WTC11 (cell line): ENCODE results near the gene CLCN7. TPM values are rescaled to one million over a fixed set of nuclear protein-coding genes. Genes with fewer than 3 reads are reported as not detected.

Source experiments
- ATAC-seq: fragments of 200-7000 bp; cut with Tn5 transposase; 2 replicates; pipeline ENCODE4 v1.10.0; 2021; ENCODE audit warnings: mild to moderate bottlenecking, moderate library complexity
- CTCF ChIA-PET: fragments of 300-600 bp; sonication (Branson Sonifier 250); formaldehyde crosslinking; loops from one replicate; lab custom pipeline; 2021; ENCODE audit warnings: antibody characterized with exemption; lab: Charles Lee
- POLR2A ChIA-PET: fragments of 350-600 bp; sonication (Branson Sonifier 250); formaldehyde crosslinking; loops from one replicate; lab custom pipeline; 2021; ENCODE audit warnings: antibody characterized with exemption; lab: Charles Lee
- DNase-seq: peaks from one replicate; pipeline ENCODE4 v3.0.0; 2021; ENCODE audit warnings: low spot score
- H3K27ac Mint-ChIP-seq: 2 replicates; pipeline ENCODE4 v1.8.0; 2021; ENCODE audit warnings: mixed read lengths
- H3K27me3 Mint-ChIP-seq: 2 replicates; pipeline ENCODE4 v1.8.0; 2021; ENCODE audit warnings: low read depth, mild to moderate bottlenecking, moderate library complexity, mixed read lengths
- H3K36me3 Mint-ChIP-seq: 2 replicates; pipeline ENCODE4 v1.8.0; 2021; ENCODE audit warnings: mixed read lengths
- H3K4me1 Mint-ChIP-seq: 2 replicates; pipeline ENCODE4 v1.8.0; 2022; ENCODE audit warnings: mixed read lengths
- H3K4me3 Mint-ChIP-seq: 2 replicates; pipeline ENCODE4 v1.8.0; 2021; ENCODE audit warnings: mild to moderate bottlenecking, moderate library complexity, mixed read lengths
- H3K9me3 Mint-ChIP-seq: 2 replicates; pipeline ENCODE4 v1.8.0; 2021; ENCODE audit warnings: mixed read lengths
- FOXK1 ChIP-seq: sonication (generic); formaldehyde crosslinking; IDR thresholded peaks from 2 replicates; pipeline ENCODE4 v1.8.0; 2022; ENCODE audit warnings: mild to moderate bottlenecking, moderate library complexity, missing genetic modification reagents
- GTF2I ChIP-seq: fragments of 250-450 bp; sonication (Bioruptor Pico); conservative IDR thresholded peaks from 2 replicates; pipeline ENCODE4 v1.4.0; 2021; ENCODE audit warnings: mild to moderate bottlenecking
- MXD4 ChIP-seq: fragments of 250-450 bp; sonication (Bioruptor Pico); IDR thresholded peaks from 2 replicates; pipeline ENCODE4 v1.8.0; 2021; ENCODE audit warnings: mild to moderate bottlenecking, moderate library complexity, borderline replicate concordance
- MYBL2 ChIP-seq: sonication (generic); formaldehyde crosslinking; IDR thresholded peaks from 2 replicates; pipeline ENCODE4 v1.8.1; 2023; ENCODE audit warnings: mild to moderate bottlenecking, moderate library complexity, missing genetic modification reagents
- NR3C1 ChIP-seq: sonication (generic); formaldehyde crosslinking; conservative IDR thresholded peaks from 2 replicates; pipeline ENCODE4 v1.8.1; 2023; ENCODE audit warnings: low read depth, mild to moderate bottlenecking, missing genetic modification reagents
- SMAD4 ChIP-seq: sonication (generic); formaldehyde crosslinking; IDR thresholded peaks from 2 replicates; pipeline ENCODE4 v1.8.0; 2022; ENCODE audit warnings: mild to moderate bottlenecking, missing genetic modification reagents
- SP1 ChIP-seq: sonication (generic); formaldehyde crosslinking; conservative IDR thresholded peaks from 2 replicates; pipeline ENCODE4 v1.8.1; 2022; ENCODE audit warnings: missing genetic modification reagents
- TCF7 ChIP-seq: sonication (generic); formaldehyde crosslinking; IDR thresholded peaks from 2 replicates; pipeline ENCODE4 v1.8.0; 2022; ENCODE audit warnings: mild to moderate bottlenecking, low read depth, missing genetic modification reagents, moderate library complexity
- TP53 ChIP-seq: sonication (generic); formaldehyde crosslinking; IDR thresholded peaks from 2 replicates; pipeline ENCODE4 v1.8.1; 2023; ENCODE audit warnings: mild to moderate bottlenecking, missing genetic modification reagents
- ZMAT4 ChIP-seq: fragments of 250-450 bp; sonication (Bioruptor Pico); IDR thresholded peaks from 2 replicates; pipeline ENCODE4 v1.9.0; 2021; ENCODE audit warnings: mild to moderate bottlenecking
- ZNF263 ChIP-seq: sonication (generic); formaldehyde crosslinking; IDR thresholded peaks from 2 replicates; pipeline ENCODE4 v1.8.1; 2022; ENCODE audit warnings: low read depth, mild to moderate bottlenecking, moderate library complexity, missing genetic modification reagents
- ZNF317 ChIP-seq: sonication (generic); formaldehyde crosslinking; IDR thresholded peaks from 2 replicates; pipeline ENCODE4 v1.8.1; 2023; ENCODE audit warnings: low read depth, mild to moderate bottlenecking, moderate library complexity, missing genetic modification reagents, borderline replicate concordance
- ZNF416 ChIP-seq: fragments of 250-450 bp; sonication (Bioruptor Pico); IDR thresholded peaks from 2 replicates; pipeline ENCODE4 v1.9.0; 2021; ENCODE audit warnings: mild to moderate bottlenecking, inconsistent platforms
- ZNF425 ChIP-seq: fragments of 250-450 bp; sonication (Bioruptor Pico); conservative IDR thresholded peaks from 2 replicates; pipeline ENCODE4 v1.9.0; 2021; ENCODE audit warnings: mild to moderate bottlenecking
- total RNA-seq: library from RNA; stranded (reverse); gene quantifications from 3 replicates; pipeline ENCODE4 v1.2.3, GENCODE V29; 2021
- TF ChIP-seq, protein P1 (sequence below): sonication (generic); formaldehyde crosslinking; IDR thresholded peaks from 2 replicates; pipeline ENCODE4 v1.8.1; 2023; ENCODE audit warnings: mild to moderate bottlenecking, missing genetic modification reagents, moderate library complexity
- TF ChIP-seq, protein P2 (sequence below): sonication (generic); formaldehyde crosslinking; IDR thresholded peaks from 2 replicates; pipeline ENCODE4 v1.8.1; 2023; ENCODE audit warnings: mild to moderate bottlenecking, missing genetic modification reagents
- TF ChIP-seq, protein P3 (sequence below): sonication (generic); formaldehyde crosslinking; IDR thresholded peaks from 2 replicates; pipeline ENCODE4 v1.8.0; 2023; ENCODE audit warnings: missing genetic modification reagents
- TF ChIP-seq, protein P4 (sequence below): sonication (generic); formaldehyde crosslinking; IDR thresholded peaks from 2 replicates; pipeline ENCODE4 v1.8.0; 2022; ENCODE audit warnings: mild to moderate bottlenecking, missing genetic modification reagents
- TF ChIP-seq, protein P5 (sequence below): fragments of 250-450 bp; sonication (Bioruptor Pico); IDR thresholded peaks from 2 replicates; pipeline ENCODE4 v2.1.2; 2022; ENCODE audit warnings: mild to moderate bottlenecking, moderate library complexity

The CLCN7 gene
- total RNA-seq, 1 experiment from 2014 or later = 94.1 TPM

DNA sequence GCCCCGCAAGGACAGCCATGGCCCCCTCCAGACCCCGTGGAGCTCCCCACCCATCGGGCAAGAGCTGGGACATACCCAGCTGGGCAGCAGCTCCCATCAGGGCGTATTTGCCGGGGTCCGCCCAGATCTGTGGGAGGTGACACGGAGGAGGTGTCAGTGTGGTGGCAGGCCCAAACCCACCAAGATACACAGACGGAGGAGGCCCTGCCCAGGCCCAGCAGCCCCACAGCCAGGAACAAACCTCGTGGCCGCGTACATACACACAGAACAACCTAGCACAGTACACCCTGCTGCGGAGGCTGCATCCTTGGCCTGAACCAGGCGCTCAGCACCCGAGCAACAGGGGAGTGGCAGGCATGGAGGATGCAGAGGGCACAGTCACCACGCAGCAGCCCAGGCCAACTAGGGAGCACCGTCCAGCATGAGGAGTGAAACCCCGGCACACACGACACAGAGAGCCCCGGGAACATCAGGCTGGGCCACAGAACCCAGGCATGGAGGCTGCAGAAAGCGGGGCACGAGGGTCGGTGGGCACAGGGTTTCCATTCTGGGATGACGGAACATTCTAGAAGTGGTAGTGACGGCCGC, 25.5 kb downstream of the CLCN7 start:
- no peaks in the 10 kb centered on the region for H3K27me3 Mint-ChIP-seq
- POLR2A ChIA-PET = no interaction called here
- no peaks in the 10 kb centered on the region for H3K4me1 Mint-ChIP-seq
- H3K4me3 Mint-ChIP-seq = no peak overlapping the region
- H3K36me3 Mint-ChIP-seq = peaks cover 6% of the 10 kb centered on the region; the same call in 1 of the 2 replicates
- DNase-seq = no peak
- no peaks in the 10 kb centered on the region for H3K9me3 Mint-ChIP-seq
- H3K27ac Mint-ChIP-seq = no peak overlapping the region
- no peak for ATAC-seq
- CTCF ChIA-PET = no interaction called here
- no peak for TF ChIP-seq NR3C1 (CRISPR knock-in tag)
- TF ChIP-seq, protein P1, sequence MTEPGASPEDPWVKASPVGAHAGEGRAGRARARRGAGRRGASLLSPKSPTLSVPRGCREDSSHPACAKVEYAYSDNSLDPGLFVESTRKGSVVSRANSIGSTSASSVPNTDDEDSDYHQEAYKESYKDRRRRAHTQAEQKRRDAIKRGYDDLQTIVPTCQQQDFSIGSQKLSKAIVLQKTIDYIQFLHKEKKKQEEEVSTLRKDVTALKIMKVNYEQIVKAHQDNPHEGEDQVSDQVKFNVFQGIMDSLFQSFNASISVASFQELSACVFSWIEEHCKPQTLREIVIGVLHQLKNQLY (CRISPR knock-in tag) = no peak
- no peak for TF ChIP-seq GTF2I (CRISPR knock-in tag)
- TF ChIP-seq MXD4 (CRISPR knock-in tag) = no peak
- TF ChIP-seq, protein P2, sequence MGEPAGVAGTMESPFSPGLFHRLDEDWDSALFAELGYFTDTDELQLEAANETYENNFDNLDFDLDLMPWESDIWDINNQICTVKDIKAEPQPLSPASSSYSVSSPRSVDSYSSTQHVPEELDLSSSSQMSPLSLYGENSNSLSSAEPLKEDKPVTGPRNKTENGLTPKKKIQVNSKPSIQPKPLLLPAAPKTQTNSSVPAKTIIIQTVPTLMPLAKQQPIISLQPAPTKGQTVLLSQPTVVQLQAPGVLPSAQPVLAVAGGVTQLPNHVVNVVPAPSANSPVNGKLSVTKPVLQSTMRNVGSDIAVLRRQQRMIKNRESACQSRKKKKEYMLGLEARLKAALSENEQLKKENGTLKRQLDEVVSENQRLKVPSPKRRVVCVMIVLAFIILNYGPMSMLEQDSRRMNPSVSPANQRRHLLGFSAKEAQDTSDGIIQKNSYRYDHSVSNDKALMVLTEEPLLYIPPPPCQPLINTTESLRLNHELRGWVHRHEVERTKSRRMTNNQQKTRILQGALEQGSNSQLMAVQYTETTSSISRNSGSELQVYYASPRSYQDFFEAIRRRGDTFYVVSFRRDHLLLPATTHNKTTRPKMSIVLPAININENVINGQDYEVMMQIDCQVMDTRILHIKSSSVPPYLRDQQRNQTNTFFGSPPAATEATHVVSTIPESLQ (CRISPR knock-in tag) = no peak
- TF ChIP-seq TP53 (CRISPR knock-in tag) = no peak
- no peak for TF ChIP-seq SP1
- no peak for TF ChIP-seq ZNF263 (CRISPR knock-in tag)
- no peak for TF ChIP-seq ZNF317
- TF ChIP-seq, protein P3, sequence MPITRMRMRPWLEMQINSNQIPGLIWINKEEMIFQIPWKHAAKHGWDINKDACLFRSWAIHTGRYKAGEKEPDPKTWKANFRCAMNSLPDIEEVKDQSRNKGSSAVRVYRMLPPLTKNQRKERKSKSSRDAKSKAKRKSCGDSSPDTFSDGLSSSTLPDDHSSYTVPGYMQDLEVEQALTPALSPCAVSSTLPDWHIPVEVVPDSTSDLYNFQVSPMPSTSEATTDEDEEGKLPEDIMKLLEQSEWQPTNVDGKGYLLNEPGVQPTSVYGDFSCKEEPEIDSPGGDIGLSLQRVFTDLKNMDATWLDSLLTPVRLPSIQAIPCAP (CRISPR knock-in tag) = no peak
- TF ChIP-seq ZMAT4 (CRISPR knock-in tag) = no peak
- TF ChIP-seq, protein P4, sequence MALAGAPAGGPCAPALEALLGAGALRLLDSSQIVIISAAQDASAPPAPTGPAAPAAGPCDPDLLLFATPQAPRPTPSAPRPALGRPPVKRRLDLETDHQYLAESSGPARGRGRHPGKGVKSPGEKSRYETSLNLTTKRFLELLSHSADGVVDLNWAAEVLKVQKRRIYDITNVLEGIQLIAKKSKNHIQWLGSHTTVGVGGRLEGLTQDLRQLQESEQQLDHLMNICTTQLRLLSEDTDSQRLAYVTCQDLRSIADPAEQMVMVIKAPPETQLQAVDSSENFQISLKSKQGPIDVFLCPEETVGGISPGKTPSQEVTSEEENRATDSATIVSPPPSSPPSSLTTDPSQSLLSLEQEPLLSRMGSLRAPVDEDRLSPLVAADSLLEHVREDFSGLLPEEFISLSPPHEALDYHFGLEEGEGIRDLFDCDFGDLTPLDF (CRISPR knock-in tag) = no peak
- no peak for TF ChIP-seq ZNF425
- no peak for TF ChIP-seq ZNF416 (CRISPR knock-in tag)
- TF ChIP-seq, protein P5, sequence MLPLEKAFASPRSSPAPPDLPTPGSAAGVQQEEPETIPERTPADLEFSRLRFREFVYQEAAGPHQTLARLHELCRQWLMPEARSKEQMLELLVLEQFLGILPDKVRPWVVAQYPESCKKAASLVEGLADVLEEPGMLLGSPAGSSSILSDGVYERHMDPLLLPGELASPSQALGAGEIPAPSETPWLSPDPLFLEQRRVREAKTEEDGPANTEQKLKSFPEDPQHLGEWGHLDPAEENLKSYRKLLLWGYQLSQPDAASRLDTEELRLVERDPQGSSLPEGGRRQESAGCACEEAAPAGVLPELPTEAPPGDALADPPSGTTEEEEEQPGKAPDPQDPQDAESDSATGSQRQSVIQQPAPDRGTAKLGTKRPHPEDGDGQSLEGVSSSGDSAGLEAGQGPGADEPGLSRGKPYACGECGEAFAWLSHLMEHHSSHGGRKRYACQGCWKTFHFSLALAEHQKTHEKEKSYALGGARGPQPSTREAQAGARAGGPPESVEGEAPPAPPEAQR (CRISPR knock-in tag) = no peak
- TF ChIP-seq TCF7 (CRISPR knock-in tag) = no peak
- TF ChIP-seq SMAD4 = no peak
- TF ChIP-seq FOXK1 (CRISPR knock-in tag) = no peak
- TF ChIP-seq MYBL2 (CRISPR knock-in tag) = no peak
